ENCODE measurements around the gene SRP54. TPM values are rescaled to one million over a fixed set of nuclear protein-coding genes. Genes with fewer than 3 reads are reported as not detected.

Gene SRP54
- total and polyA plus RNA-seq, 2 of the 13 experiments (the other 11 are each of a cell fraction or from before 2014, with no cell fraction given): 42.2 to 207 TPM

DNA sequence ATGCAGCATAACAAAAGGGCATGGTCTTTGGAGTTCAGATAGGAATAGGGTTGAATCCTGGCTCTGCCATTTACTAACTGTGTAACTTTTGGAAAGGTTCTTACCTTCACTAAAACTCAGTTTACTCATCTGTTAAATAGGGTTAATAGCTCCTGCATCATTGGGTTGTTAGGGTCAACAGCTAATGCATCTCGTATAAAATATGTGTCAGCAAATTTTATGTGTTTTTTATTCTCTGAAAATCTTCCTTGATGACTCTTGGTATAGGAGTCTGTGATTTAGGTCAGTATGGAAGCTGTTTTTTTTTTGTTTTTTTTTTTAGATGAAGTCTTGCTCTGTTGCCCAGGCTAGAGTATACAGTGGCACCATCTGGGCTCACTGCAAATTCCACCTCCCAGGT is 36.1 kb upstream of the SRP54 start:
- Histone ChIP-seq H3K79me2 (ENCODE audit: insufficient read depth, low read length) (no peaks in the 10 kb centered on the region), H3K4me2 (ENCODE audit: low read depth, low read length) (no peak overlapping the region), H3K27ac (ENCODE audit: extremely low read length, insufficient read depth, low read length) (no peak overlapping the region), H3K27me3 (ENCODE audit: control insufficient read depth in 1 of 2, insufficient read depth in 2 of 2, low read length in 2 of 2) (no peaks in the 10 kb centered on the region), H3K9ac (ENCODE audit: insufficient read depth, low read depth, low read length) (no peak overlapping the region), H3K4me3 (replicated peaks in 1 of 3; ENCODE audit: insufficient read depth in 1 of 3, low read depth in 2 of 3, low read length in 3 of 3) (no peak overlapping the region), H3K36me3 (replicated peaks in 1 of 2; ENCODE audit: control insufficient read depth in 1 of 2, insufficient read depth in 2 of 2, low read length in 2 of 2) (peaks cover 5 to 15% of the 10 kb centered on the region in 2 experiments; a peak in 4 of 5 replicates), H2AFZ (ENCODE audit: low read length) (no peak overlapping the region), H3K9me3 (ENCODE audit: low read length) (peaks cover 8% of the 10 kb centered on the region; the same call in 1 of the 2 replicates), H4K20me1 (ENCODE audit: insufficient read depth, low read length) (no peaks in the 10 kb centered on the region), H3K4me1 (ENCODE audit: insufficient read depth, low read length) (no peaks in the 10 kb centered on the region)
- no TSS peak for BruUV-seq (replicated peaks)
- no peak for DNase-seq (ENCODE audit: low spot score)
- POLR2A ChIA-PET: interaction anchor here (1.2 kb wide), 1 partner anchor 35 kb away, joined by 3 read pairs; no protein-coding TSS in a partner anchor
- CTCF ChIA-PET (ENCODE audit: low intra/inter-chr PET ratio, low total read pairs): no interaction called here
- 95% methylated on average over 1 of the region's 1 CpG for WGBS (ENCODE audit: low lambda C conversion rate)
- ATAC-seq: no peak
- in situ Hi-C loops (cut with HindIII; ENCODE audit: extremely low pct_ligation_motif_present, low pct_unique_long_range_greater_than_20kb): no loop called here
- intact Hi-C loops (cut with micrococcal nuclease; ENCODE audit: unreplicated experiment): no loop called here
- no peak for FAIRE-seq
- TF ChIP-seq, protein P1, sequence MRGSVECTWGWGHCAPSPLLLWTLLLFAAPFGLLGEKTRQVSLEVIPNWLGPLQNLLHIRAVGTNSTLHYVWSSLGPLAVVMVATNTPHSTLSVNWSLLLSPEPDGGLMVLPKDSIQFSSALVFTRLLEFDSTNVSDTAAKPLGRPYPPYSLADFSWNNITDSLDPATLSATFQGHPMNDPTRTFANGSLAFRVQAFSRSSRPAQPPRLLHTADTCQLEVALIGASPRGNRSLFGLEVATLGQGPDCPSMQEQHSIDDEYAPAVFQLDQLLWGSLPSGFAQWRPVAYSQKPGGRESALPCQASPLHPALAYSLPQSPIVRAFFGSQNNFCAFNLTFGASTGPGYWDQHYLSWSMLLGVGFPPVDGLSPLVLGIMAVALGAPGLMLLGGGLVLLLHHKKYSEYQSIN (CRISPR knock-in tag; IDR thresholded peaks at IDR 0.05; ENCODE audit: borderline replicate concordance): no peak
- TF ChIP-seq EED (CRISPR knock-in tag; IDR thresholded peaks at IDR 0.05) (no peak), PRPF4 (IDR thresholded peaks at IDR 0.05; ENCODE audit: low read depth, low read length, poor library complexity, severe bottlenecking) (no peak), SNAPC2 (CRISPR knock-in tag; IDR thresholded peaks at IDR 0.05) (0 out of 2 replicates have a peak, but pooled peaks have one; percentile 11), FOXO1 (CRISPR knock-in tag; IDR thresholded peaks at IDR 0.05) (no peak), ZNF841 (CRISPR knock-in tag; IDR thresholded peaks at IDR 0.05; ENCODE audit: borderline replicate concordance) (no peak), MAFK (conservative IDR thresholded peaks at IDR 0.05 in 1 of 2, IDR thresholded peaks at IDR 0.05 in 1 of 2; ENCODE audit: low read length in 2 of 2) (peak; percentile 95), ZIK1 (CRISPR knock-in tag; IDR thresholded peaks at IDR 0.05; ENCODE audit: borderline replicate concordance, low read depth) (no peak), ZNF629 (CRISPR knock-in tag; conservative IDR thresholded peaks at IDR 0.05) (peak; percentile 71), ZNF292 (CRISPR knock-in tag; IDR thresholded peaks at IDR 0.05; ENCODE audit: borderline replicate concordance, low read depth) (no peak), EEA1 (CRISPR knock-in tag; IDR thresholded peaks at IDR 0.05; ENCODE audit: borderline replicate concordance) (no peak), ZNF350 (CRISPR knock-in tag; IDR thresholded peaks at IDR 0.05; ENCODE audit: borderline replicate concordance, low read depth) (no peak), KDM5A (IDR thresholded peaks at IDR 0.05; ENCODE audit: borderline replicate concordance, low read length) (no peak), ZNF570 (CRISPR knock-in tag; IDR thresholded peaks at IDR 0.05; ENCODE audit: borderline replicate concordance) (no peak), MAFF (IDR thresholded peaks at IDR 0.05; ENCODE audit: low read depth, low read length) (peak; percentile 92), ZFY (CRISPR knock-in tag; IDR thresholded peaks at IDR 0.05) (no peak), TBX3 (IDR thresholded peaks at IDR 0.05; ENCODE audit: borderline replicate concordance) (no peak)
- TF ChIP-seq, protein P2, sequence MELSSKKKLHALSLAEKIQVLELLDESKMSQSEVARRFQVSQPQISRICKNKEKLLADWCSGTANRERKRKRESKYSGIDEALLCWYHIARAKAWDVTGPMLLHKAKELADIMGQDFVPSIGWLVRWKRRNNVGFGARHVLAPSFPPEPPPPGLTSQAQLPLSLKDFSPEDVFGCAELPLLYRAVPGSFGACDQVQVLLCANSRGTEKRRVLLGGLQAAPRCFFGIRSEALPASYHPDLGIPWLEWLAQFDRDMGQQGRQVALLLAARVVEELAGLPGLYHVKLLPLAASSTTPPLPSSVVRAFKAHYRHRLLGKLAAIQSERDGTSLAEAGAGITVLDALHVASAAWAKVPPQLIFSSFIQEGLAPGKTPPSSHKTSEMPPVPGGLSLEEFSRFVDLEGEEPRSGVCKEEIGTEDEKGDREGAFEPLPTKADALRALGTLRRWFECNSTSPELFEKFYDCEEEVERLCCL (CRISPR knock-in tag; IDR thresholded peaks at IDR 0.05; ENCODE audit: borderline replicate concordance): no peak
- TF ChIP-seq, protein P3, sequence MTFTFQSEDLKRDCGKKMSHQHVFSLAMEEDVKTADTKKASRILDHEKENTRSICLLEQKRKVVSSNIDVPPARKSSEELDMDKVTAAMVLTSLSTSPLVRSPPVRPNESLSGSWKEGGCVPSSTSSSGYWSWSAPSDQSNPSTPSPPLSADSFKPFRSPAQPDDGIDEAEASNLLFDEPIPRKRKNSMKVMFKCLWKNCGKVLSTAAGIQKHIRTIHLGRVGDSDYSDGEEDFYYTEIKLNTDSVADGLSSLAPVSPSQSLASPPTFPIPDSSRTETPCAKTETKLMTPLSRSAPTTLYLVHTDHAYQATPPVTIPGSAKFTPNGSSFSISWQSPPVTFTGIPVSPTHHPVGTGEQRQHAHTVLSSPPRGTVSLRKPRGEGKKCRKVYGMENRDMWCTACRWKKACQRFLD (CRISPR knock-in tag; IDR thresholded peaks at IDR 0.05; ENCODE audit: borderline replicate concordance): no peak
- TF ChIP-seq, protein P4, sequence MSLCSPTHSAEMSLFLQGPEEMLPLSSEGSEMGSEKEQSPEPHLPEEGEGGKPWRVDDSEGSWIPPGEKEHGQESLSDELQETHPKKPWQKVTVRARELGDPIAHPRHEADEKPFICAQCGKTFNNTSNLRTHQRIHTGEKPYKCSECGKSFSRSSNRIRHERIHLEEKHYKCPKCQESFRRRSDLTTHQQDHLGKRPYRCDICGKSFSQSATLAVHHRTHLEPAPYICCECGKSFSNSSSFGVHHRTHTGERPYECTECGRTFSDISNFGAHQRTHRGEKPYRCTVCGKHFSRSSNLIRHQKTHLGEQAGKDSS (CRISPR knock-in tag; IDR thresholded peaks at IDR 0.05; ENCODE audit: borderline replicate concordance, low read depth): no peak
